Panc1 (cell line): ENCODE data around the gene DYRK1A. TPM values are rescaled to one million over a fixed set of nuclear protein-coding genes. Genes with fewer than 3 reads are reported as not detected.

Experiments
- ATAC-seq: fragments of 200-7000 bp; cut with Tn5 transposase; 2 replicates; pipeline ENCODE4 v1.9.1; 2020; ENCODE audit warnings: mild to moderate bottlenecking, moderate library complexity
- BruUV-seq: library from RNA; stranded (reverse); fragments of 400-500 nt; replicated peaks from 2 replicates; lab custom pipeline; 2021; lab: Mats Ljungman, UMichigan
- CTCF ChIA-PET: fragments of 300-600 bp; sonication (Branson Sonifier 250); formaldehyde crosslinking; loops from one replicate; lab custom pipeline; 2022; ENCODE audit warnings: antibody characterized with exemption; lab: Charles Lee
- POLR2A ChIA-PET: fragments of 300-600 bp; sonication (Branson Sonifier 250); formaldehyde crosslinking; loops from one replicate; lab custom pipeline; 2022; ENCODE audit warnings: antibody characterized with exemption; lab: Charles Lee
- DNase-seq: peaks from one replicate; pipeline ENCODE4 v3.0.0-alpha.2; 2010; ENCODE audit warnings: low read depth, low spot score
- H3K27ac ChIP-seq: 2 replicates; pipeline ENCODE4 v1.5.1; 2011; ENCODE audit warnings: mild to moderate bottlenecking, low read length, inconsistent platforms
- H3K27me3 ChIP-seq: fragments of 200-500 bp; sonication (Bioruptor generic); 2 replicates; pipeline ENCODE4 v1.6.0; 2014; ENCODE audit warnings: low read length, inconsistent platforms; ENCODE audit not compliant: control insufficient read depth, insufficient read depth
- H3K36me3 ChIP-seq: fragments of 200-500 bp; sonication (Bioruptor generic); 2 replicates; pipeline ENCODE4 v1.5.1; 2014; ENCODE audit warnings: inconsistent platforms, mild to moderate bottlenecking, low read length, moderate library complexity; ENCODE audit not compliant: control insufficient read depth, insufficient read depth
- H3K4me1 ChIP-seq: 2 replicates; pipeline ENCODE4 v1.5.1; 2011; ENCODE audit warnings: inconsistent platforms, mild to moderate bottlenecking, low read length, moderate library complexity; ENCODE audit not compliant: control insufficient read depth, insufficient read depth
- H3K4me3 ChIP-seq, 2 experiments: 2 replicates each; pipeline ENCODE4 v1.5.1; 2011 to 2012; ENCODE audit warnings: low read depth in 2 of 2, low read length in 2 of 2, mild to moderate bottlenecking in 2 of 2, inconsistent platforms in 1 of 2, moderate library complexity in 1 of 2
- H3K9me3 ChIP-seq: fragments of 200-500 bp; sonication (Bioruptor generic); 2 replicates; pipeline ENCODE4 v1.5.1; 2014; ENCODE audit warnings: low read depth, mild to moderate bottlenecking, inconsistent platforms, low read length, moderate library complexity; ENCODE audit not compliant: control insufficient read depth, insufficient read depth
- CTCF ChIP-seq: fragments of 450-650 bp; IDR thresholded peaks from 2 replicates; pipeline ENCODE4 v1.5.1; 2017; ENCODE audit warnings: mild to moderate bottlenecking
- POLR2AphosphoS5 ChIP-seq: IDR thresholded peaks from 2 replicates; pipeline ENCODE4 v1.6.1; 2012; ENCODE audit warnings: mild to moderate bottlenecking, low read depth, low read length, moderate library complexity
- REST ChIP-seq, 2 experiments: IDR thresholded peaks; 2 replicates each; pipeline ENCODE4 v1.6.1; 2011 to 2012; ENCODE audit warnings: low read depth in 2 of 2, control low read depth in 1 of 2, low read length in 1 of 2, mild to moderate bottlenecking in 1 of 2, moderate library complexity in 1 of 2; ENCODE audit not compliant: insufficient read depth in 1 of 2
- SIN3A ChIP-seq: IDR thresholded peaks from 2 replicates; pipeline ENCODE4 v1.6.1; 2012; ENCODE audit warnings: low read depth, mild to moderate bottlenecking, low read length, moderate library complexity, borderline replicate concordance; ENCODE audit not compliant: insufficient read depth
- TCF7L2 ChIP-seq: IDR thresholded peaks from 2 replicates; pipeline ENCODE4 v1.6.1; 2011; ENCODE audit warnings: mild to moderate bottlenecking, low read depth, low read length, inconsistent platforms
- in situ Hi-C: cut with HindIII; loops from 2 replicates; pipeline ENCODE4 v1.10.0; 2016; ENCODE audit warnings: low sequenced_read_pairs, low pct_unique_long_range_greater_than_20kb
- intact Hi-C: fragments of 100-400 bp; cut with micrococcal nuclease; formaldehyde crosslinking; loops from one replicate; pipeline ENCODE4 v1.10.0; 2022; ENCODE audit not compliant: unreplicated experiment
- total RNA-seq: library from RNA; stranded (reverse); gene quantifications from one replicate; pipeline ENCODE4 v1.2.1, GENCODE V29; 2021; ENCODE audit not compliant: unreplicated experiment

Gene DYRK1A
- total RNA-seq, 1 experiment from 2014 or later, result 36.1 TPM

DNA sequence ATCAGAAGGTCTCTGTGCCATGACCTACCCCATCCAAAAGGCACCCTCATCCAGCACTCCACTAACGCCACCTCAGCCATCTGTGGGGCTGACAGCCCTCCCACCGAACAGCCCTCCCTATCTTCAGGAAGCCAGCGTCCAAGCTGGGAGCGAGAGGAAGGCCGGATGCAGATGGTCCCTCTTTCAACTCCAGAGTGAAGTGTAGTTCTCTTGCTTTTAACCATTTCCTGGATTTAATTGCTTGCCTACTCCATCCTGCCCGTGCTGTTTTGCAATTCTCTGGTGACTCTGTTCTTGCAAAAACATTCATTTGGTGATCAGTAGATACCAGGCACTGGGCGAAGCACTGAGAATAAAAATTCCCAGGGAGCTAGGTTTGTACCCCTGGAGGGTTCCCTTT, 8.2 kb upstream of the DYRK1A start:
- intact Hi-C loops, result no loop called here
- no peak overlapping the region for H3K4me3 ChIP-seq
- DNase-seq (no peak), ATAC-seq (no peak)
- H3K27me3 ChIP-seq, result no peaks in the 10 kb centered on the region
- in situ Hi-C loops, result no loop called here
- peaks cover 3% of the 10 kb centered on the region for H3K4me1 ChIP-seq
- ChIA-PET CTCF (no interaction called here), POLR2A (no interaction called here)
- H3K27ac ChIP-seq, result no peak overlapping the region
- H3K9me3 ChIP-seq, result no peaks in the 10 kb centered on the region
- no peaks in the 10 kb centered on the region for H3K36me3 ChIP-seq
- BruUV-seq, result no TSS peak
- TF ChIP-seq POLR2AphosphoS5 (no peak), TCF7L2 (no peak), CTCF (no peak), REST (IDR thresholded peaks at IDR 0.05; ENCODE audit: insufficient read depth in 1 of 2, low read depth in 2 of 2, low read length in 1 of 2) (no peak), SIN3A (no peak)

DNA sequence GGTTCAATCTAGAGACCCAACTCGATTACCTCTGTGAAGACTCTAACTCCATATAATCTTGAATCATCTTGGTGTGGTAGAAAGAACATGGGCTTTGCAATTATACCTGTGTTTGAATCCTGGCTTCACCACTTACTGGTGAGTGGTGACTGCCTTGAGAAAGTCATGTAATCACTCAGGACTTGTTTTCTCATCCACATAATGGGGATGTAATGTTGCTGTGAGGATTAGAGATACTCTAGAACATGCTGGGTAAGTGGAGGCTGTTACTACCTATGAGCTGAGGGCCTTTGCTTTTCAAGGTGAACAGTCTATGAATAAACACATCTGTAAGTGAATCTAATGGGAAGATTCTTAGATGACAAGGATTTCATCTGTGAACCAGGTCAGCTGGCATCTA, 2.6 kb upstream of the DYRK1A start:
- in situ Hi-C loops, result no loop called here
- no TSS peak for BruUV-seq
- CTCF ChIA-PET, result no interaction called here

More for the DNA sequence above, 2.6 kb upstream of the DYRK1A start:
- H3K9me3 ChIP-seq, result no peaks in the 10 kb centered on the region
- POLR2A ChIA-PET, result no interaction called here
- no peak for DNase-seq
- TF ChIP-seq CTCF (no peak), POLR2AphosphoS5 (no peak), SIN3A (no peak), REST (IDR thresholded peaks at IDR 0.05; ENCODE audit: insufficient read depth in 1 of 2, low read depth in 2 of 2, low read length in 1 of 2) (no peak), TCF7L2 (no peak)
- H3K27ac ChIP-seq, result peak overlapping the region; percentile 99; the same call in 1 of the 2 replicates
- H3K4me3 ChIP-seq, result no peak overlapping the region
- peaks cover 9% of the 10 kb centered on the region; the same call in 1 of the 2 replicates for H3K4me1 ChIP-seq
- intact Hi-C loops, result no loop called here
- no peaks in the 10 kb centered on the region for H3K27me3 ChIP-seq
- no peaks in the 10 kb centered on the region; the same call in 1 of the 2 replicates for H3K36me3 ChIP-seq
- no peak for ATAC-seq
